ENCODE results near the gene TAF8.
"Not testable (repeated sequence)": the region's sequence is repeated elsewhere in the genome, so short reads cannot be mapped to it uniquely, and the experiment has no call there.

Gene TAF8

GRCh38 chr6:42050297-42051267 lies at the start of gene TAF8:
TSS of gene TAF8 (plus strand) at chr6:42050524. CDS start at chr6:42050542, 18 bp downstream.
- peak; percentile 97 for DNase-seq (ENCODE audit: low spot score)

- no peak for DNase-seq (ENCODE audit: low spot score)
Observed at GRCh38 chr6:42001506-42001905, 48.8 kb upstream of the TAF8 start.

GRCh38 chr6:42003658-42004057 lies 46.7 kb upstream of the TAF8 start:
- not testable (repeated sequence) for DNase-seq (ENCODE audit: low spot score)

- DNase-seq (ENCODE audit: low spot score) = no peak
Observed at GRCh38 chr6:42007286-42008137, 42.8 kb upstream of the TAF8 start.

GRCh38 chr6:42008138-42008528 lies 42.2 kb upstream of the TAF8 start:
- not testable (repeated sequence) for DNase-seq (ENCODE audit: low spot score)

- no peak for DNase-seq (ENCODE audit: low spot score)
Observed at GRCh38 chr6:42009844-42010184, 40.5 kb upstream of the TAF8 start.

- no peak for DNase-seq (ENCODE audit: low spot score)
Observed at GRCh38 chr6:42010185-42010891, 40.0 kb upstream of the TAF8 start.

GRCh38 chr6:42010909-42011308 lies 39.4 kb upstream of the TAF8 start:
- no peak for DNase-seq (ENCODE audit: low spot score)

- DNase-seq (ENCODE audit: low spot score) = no peak
Observed at GRCh38 chr6:42012501-42013133, 37.7 kb upstream of the TAF8 start.

GRCh38 chr6:42013134-42013516 lies 37.2 kb upstream of the TAF8 start:
- no peak for DNase-seq (ENCODE audit: low spot score)

- peak; percentile 89 for DNase-seq (ENCODE audit: low spot score)
Observed at GRCh38 chr6:42017021-42017643, 33.2 kb upstream of the TAF8 start.

GRCh38 chr6:42020967-42021366 lies 29.4 kb upstream of the TAF8 start:
- no peak for DNase-seq (ENCODE audit: low spot score)

GRCh38 chr6:42021847-42022754 lies 28.2 kb upstream of the TAF8 start:
- no peak for DNase-seq (ENCODE audit: low spot score)

- DNase-seq (ENCODE audit: low spot score) = no peak
Observed at GRCh38 chr6:42022755-42023384, 27.5 kb upstream of the TAF8 start.

GRCh38 chr6:42025066-42025844 lies 25.1 kb upstream of the TAF8 start:
- DNase-seq (ENCODE audit: low spot score) = no peak

GRCh38 chr6:42025845-42026243 lies 24.5 kb upstream of the TAF8 start:
- no peak for DNase-seq (ENCODE audit: low spot score)

GRCh38 chr6:42026540-42026939 lies 23.8 kb upstream of the TAF8 start:
- DNase-seq (ENCODE audit: low spot score) = no peak

GRCh38 chr6:42028234-42029061 lies 21.9 kb upstream of the TAF8 start:
- DNase-seq (ENCODE audit: low spot score) = peak; percentile 53

Data from AG20443 (cell line).